ENCODE measurements around the gene TNS1. TPM values are rescaled to one million over a fixed set of nuclear protein-coding genes. Genes with fewer than 3 reads are reported as not detected.

The TNS1 gene
- total RNA-seq, 1 donor from 2014 or later, result 219 TPM

GRCh38 chr2:217986256-217986961 is 16.4 kb downstream of the TNS1 start:
- Histone ChIP-seq H3K79me2 (ENCODE audit: insufficient read depth, low read length) (peaks cover 41% of the 10 kb centered on the region), H4K20me1 (ENCODE audit: insufficient read depth, low read length) (peaks cover 56% of the 10 kb centered on the region), H3K9me3 (ENCODE audit: insufficient read depth, low read depth, low read length) (no peaks in the 10 kb centered on the region), H3K4me1 (ENCODE audit: insufficient read depth, low read length) (peaks cover 7% of the 10 kb centered on the region), H3K4me2 (ENCODE audit: low read length) (no peak overlapping the region), H2AFZ (ENCODE audit: low read depth, low read length) (no peak overlapping the region), H3K36me3 (ENCODE audit: insufficient read depth, low read length) (no peaks in the 10 kb centered on the region), H3K27ac (ENCODE audit: low read depth, low read length) (no peak overlapping the region), H3K4me3 (ENCODE audit: insufficient read depth, low read depth, low read length) (no peak overlapping the region), H3K27me3 (ENCODE audit: insufficient read depth, low read length) (no peaks in the 10 kb centered on the region), H3K9ac (ENCODE audit: low read length) (no peak overlapping the region)
- peaks cover 11% of the 10 kb centered on the region for H3K36me3 Mint-ChIP-seq (ENCODE audit: low read depth, unreplicated experiment)
- DNase-seq (ENCODE audit: low read depth) (no peak), FAIRE-seq (no peak)
- H3K4me3 Mint-ChIP-seq (ENCODE audit: unreplicated experiment), result no peak overlapping the region
- TF ChIP-seq CTCF (IDR thresholded peaks at IDR 0.05; ENCODE audit: insufficient read depth, low read depth, low read length), result no peak
- TF ChIP-seq EZH2 (IDR thresholded peaks at IDR 0.05; ENCODE audit: insufficient read depth, low read length), result no peak
- peaks cover 23% of the 10 kb centered on the region for H3K4me1 Mint-ChIP-seq (ENCODE audit: low read depth, unreplicated experiment)
- H3K27ac Mint-ChIP-seq (ENCODE audit: unreplicated experiment), result no peak overlapping the region
- no peaks in the 10 kb centered on the region for H3K27me3 Mint-ChIP-seq (ENCODE audit: low read depth, unreplicated experiment)
- H3K9me3 Mint-ChIP-seq (ENCODE audit: unreplicated experiment), result no peaks in the 10 kb centered on the region

- Histone ChIP-seq H3K9ac (ENCODE audit: low read length) (no peak overlapping the region), H3K9me3 (ENCODE audit: insufficient read depth, low read depth, low read length) (no peaks in the 10 kb centered on the region), H3K36me3 (ENCODE audit: insufficient read depth, low read length) (no peaks in the 10 kb centered on the region), H4K20me1 (ENCODE audit: insufficient read depth, low read length) (peaks cover 53% of the 10 kb centered on the region), H3K4me2 (ENCODE audit: low read length) (no peak overlapping the region), H3K4me1 (ENCODE audit: insufficient read depth, low read length) (peaks cover 22% of the 10 kb centered on the region), H3K27me3 (ENCODE audit: insufficient read depth, low read length) (no peaks in the 10 kb centered on the region), H3K4me3 (ENCODE audit: insufficient read depth, low read depth, low read length) (no peak overlapping the region), H3K79me2 (ENCODE audit: insufficient read depth, low read length) (peaks cover 43% of the 10 kb centered on the region), H3K27ac (ENCODE audit: low read depth, low read length) (no peak overlapping the region), H2AFZ (ENCODE audit: low read depth, low read length) (no peak overlapping the region)
- peaks cover 27% of the 10 kb centered on the region for H3K4me1 Mint-ChIP-seq (ENCODE audit: low read depth, unreplicated experiment)
- H3K36me3 Mint-ChIP-seq (ENCODE audit: low read depth, unreplicated experiment), result peaks cover 5% of the 10 kb centered on the region
- TF ChIP-seq EZH2 (IDR thresholded peaks at IDR 0.05; ENCODE audit: insufficient read depth, low read length), result no peak
- TF ChIP-seq CTCF (IDR thresholded peaks at IDR 0.05; ENCODE audit: insufficient read depth, low read depth, low read length), result no peak
- peaks cover 2% of the 10 kb centered on the region for H3K9me3 Mint-ChIP-seq (ENCODE audit: unreplicated experiment)
- FAIRE-seq (no peak), DNase-seq (ENCODE audit: low read depth) (no peak)
- no peaks in the 10 kb centered on the region for H3K27me3 Mint-ChIP-seq (ENCODE audit: low read depth, unreplicated experiment)
- H3K27ac Mint-ChIP-seq (ENCODE audit: unreplicated experiment), result no peak overlapping the region
- no peak overlapping the region for H3K4me3 Mint-ChIP-seq (ENCODE audit: unreplicated experiment)
These were observed 19.2 kb downstream of the TNS1 start for GRCh38 chr2:217983276-217984233.
